ENCODE data around the gene HDAC4. TPM values are rescaled to one million over a fixed set of nuclear protein-coding genes. Genes with fewer than 3 reads are reported as not detected.

The HDAC4 gene
- total and polyA plus RNA-seq, 2 of the 4 experiments (the other 2 are of a cell fraction) = 4.1 to 7.2 TPM

DNA sequence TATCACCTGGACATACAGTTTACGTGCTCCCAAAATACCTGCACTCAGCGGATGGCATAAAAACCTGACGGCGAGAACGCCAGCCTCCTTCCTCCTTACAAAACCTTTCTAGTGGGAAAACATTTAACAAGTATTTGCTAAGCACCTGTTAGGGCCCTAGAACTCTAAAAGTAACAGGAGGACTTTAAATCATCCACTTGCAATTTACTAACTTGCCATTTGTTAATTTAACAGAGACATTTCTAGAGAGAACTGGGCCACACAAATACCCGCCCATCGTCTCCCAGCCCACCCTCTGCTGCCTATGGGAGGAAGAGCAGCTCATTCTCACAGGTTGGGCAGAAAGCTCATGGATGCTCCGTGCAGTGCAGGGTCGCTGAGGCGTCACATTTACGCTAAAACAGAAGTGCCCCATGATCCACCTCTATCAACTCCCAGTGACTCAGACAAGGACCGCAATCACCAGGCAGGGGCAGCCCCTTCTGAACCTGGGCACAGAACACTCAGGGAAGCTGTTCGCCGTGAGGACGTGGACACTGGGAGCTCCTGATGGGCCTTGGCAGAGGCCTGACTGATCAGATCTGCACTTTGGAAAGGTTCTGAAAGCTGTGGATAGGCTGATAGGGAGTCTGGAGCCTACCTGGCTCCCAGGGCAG lies 106.9 kb downstream of the HDAC4 start:
- Histone ChIP-seq H3K27me3 (ENCODE audit: control insufficient read depth, insufficient read depth, low read length) (no peaks in the 10 kb centered on the region), H3K27ac (ENCODE audit: insufficient read depth, low read length) (no peak overlapping the region), H2BK20ac (ENCODE audit: low read depth, low read length) (no peak overlapping the region), H4K91ac (ENCODE audit: insufficient read depth, low read depth, low read length) (no peak overlapping the region), H3K36me3 (ENCODE audit: control insufficient read depth, insufficient read depth, low read length) (no peaks in the 10 kb centered on the region), H2BK5ac (ENCODE audit: low read depth, low read length, poor library complexity, severe bottlenecking) (no peak overlapping the region), H4K8ac (ENCODE audit: low read depth in 2 of 2, low read length in 2 of 2) (no peak overlapping the region), H3K9me1 (ENCODE audit: insufficient read depth, low read length) (peaks cover 10% of the 10 kb centered on the region), H3K23ac (ENCODE audit: low read depth, low read length) (no peak overlapping the region), H3K79me1 (ENCODE audit: low read depth in 1 of 2, low read length in 2 of 2) (peaks cover 46 to 83% of the 10 kb centered on the region in 2 experiments), H3K4me2 (ENCODE audit: low read depth, low read length) (no peak overlapping the region), H3K56ac (ENCODE audit: extremely low read depth, insufficient read depth, low read length) (no peak overlapping the region), H2AFZ (replicated peaks; ENCODE audit: low read length, poor library complexity) (no peak overlapping the region), H4K5ac (ENCODE audit: low read depth, low read length) (no peak overlapping the region), H3K18ac (ENCODE audit: low read depth, low read length) (no peak overlapping the region; the same call in 1 of the 2 replicates), H3K14ac (replicated peaks; ENCODE audit: low read depth, low read length) (no peak overlapping the region), H3K9me3 (ENCODE audit: control insufficient read depth, insufficient read depth, low read length) (no peaks in the 10 kb centered on the region), H2AK5ac (ENCODE audit: low read depth, low read length) (peak overlapping the region; percentile 28; the same call in 1 of the 2 replicates), H2BK15ac (ENCODE audit: low read depth, low read length) (no peak overlapping the region), H2BK120ac (ENCODE audit: low read depth, low read length) (no peak overlapping the region), H2AK9ac (replicated peaks; ENCODE audit: low read depth, low read length, poor library complexity) (no peak overlapping the region), H3K9ac (ENCODE audit: low read depth, low read length) (no peak overlapping the region), H3K4me1 (ENCODE audit: control insufficient read depth, insufficient read depth, low read length) (peaks cover 42% of the 10 kb centered on the region), H4K20me1 (ENCODE audit: insufficient read depth, low read length) (peaks cover 17% of the 10 kb centered on the region), H3K4ac (ENCODE audit: low read depth, low read length) (peak overlapping the region; percentile 33; the same call in 1 of the 2 replicates), H3K4me3 (ENCODE audit: insufficient read depth, low read depth, low read length) (no peak overlapping the region)
- no peak for TF ChIP-seq CHD1 (IDR thresholded peaks at IDR 0.05; ENCODE audit: low read depth, low read length)
- no peak for TF ChIP-seq MXI1 (IDR thresholded peaks at IDR 0.05; ENCODE audit: borderline replicate concordance, low read depth, low read length)
- no peak for TF ChIP-seq MAZ (IDR thresholded peaks at IDR 0.05; ENCODE audit: borderline replicate concordance, low read depth, low read length)
- no peak for TF ChIP-seq RCOR1 (IDR thresholded peaks at IDR 0.05; ENCODE audit: insufficient replicate concordance, low read length)
- no peak for TF ChIP-seq RAD21 (IDR thresholded peaks at IDR 0.05; ENCODE audit: low read length)
- no peak for TF ChIP-seq NFE2L2 (IDR thresholded peaks at IDR 0.05; ENCODE audit: low read depth, low read length)
- no peak for TF ChIP-seq POLR2A (IDR thresholded peaks at IDR 0.05; ENCODE audit: low read depth, low read length)
- TF ChIP-seq, protein P1, sequence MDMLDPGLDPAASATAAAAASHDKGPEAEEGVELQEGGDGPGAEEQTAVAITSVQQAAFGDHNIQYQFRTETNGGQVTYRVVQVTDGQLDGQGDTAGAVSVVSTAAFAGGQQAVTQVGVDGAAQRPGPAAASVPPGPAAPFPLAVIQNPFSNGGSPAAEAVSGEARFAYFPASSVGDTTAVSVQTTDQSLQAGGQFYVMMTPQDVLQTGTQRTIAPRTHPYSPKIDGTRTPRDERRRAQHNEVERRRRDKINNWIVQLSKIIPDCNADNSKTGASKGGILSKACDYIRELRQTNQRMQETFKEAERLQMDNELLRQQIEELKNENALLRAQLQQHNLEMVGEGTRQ (IDR thresholded peaks at IDR 0.05; ENCODE audit: low read depth, low read length) = no peak
- TF ChIP-seq CEBPB (IDR thresholded peaks at IDR 0.05; ENCODE audit: low read depth, low read length) = no peak
- no peak for TF ChIP-seq SMC3 (IDR thresholded peaks at IDR 0.05; ENCODE audit: low read depth, low read length)
- TF ChIP-seq MAFK (IDR thresholded peaks at IDR 0.05; ENCODE audit: low read depth, low read length) = no peak
- 100% methylated on average over 4 of the region's 15 CpGs; no CpG with 5 or more reads in 1 of the 2 experiments for WGBS, 2 experiments (ENCODE audit: extremely low coverage in 2 of 2, insufficient read length in 1 of 2)
- intact Hi-C loops (cut with micrococcal nuclease) (no loop called here), in situ Hi-C loops (cut with MboI; ENCODE audit: low sequenced_read_pairs) (no loop called here), dilution Hi-C loops (cut with HindIII; ENCODE audit: low sequenced_read_pairs, unreplicated experiment) (no loop called here)
- DNase-seq (no peak), ATAC-seq (ENCODE audit: low read depth) (no peak)
- BruUV-seq (replicated peaks) = no TSS peak
- ChIA-PET POLR2A (ENCODE audit: unreplicated experiment) (no interaction called here), CTCF (no interaction called here)

Data from IMR-90 (cell line).